NT2/D1 (cell line): ENCODE data around the gene GSTM3.

Experiments used
- YY1 ChIP-seq: IDR thresholded peaks from 2 replicates; pipeline ENCODE4 v1.6.1; 2011; ENCODE audit not compliant: insufficient read length, insufficient read depth
- ZNF274 ChIP-seq: IDR thresholded peaks from 2 replicates; pipeline ENCODE4 v1.6.1; 2011; ENCODE audit warnings: mild to moderate bottlenecking, low read depth, low read length

GRCh38 chr1:109784551-109785252 is 43.9 kb upstream of the GSTM3 start:
- TF ChIP-seq ZNF274: no peak
- no peak for TF ChIP-seq YY1
